Activated T-cell treated with anti-CD3 and anti-CD28 coated beads for 48 hours (primary cell): ENCODE data around the gene MTSS2.

Source experiments
- DNase-seq: peaks from one replicate; pipeline ENCODE4 v3.0.0-alpha.2; 2020; ENCODE audit warnings: low read depth

The MTSS2 gene

DNA sequence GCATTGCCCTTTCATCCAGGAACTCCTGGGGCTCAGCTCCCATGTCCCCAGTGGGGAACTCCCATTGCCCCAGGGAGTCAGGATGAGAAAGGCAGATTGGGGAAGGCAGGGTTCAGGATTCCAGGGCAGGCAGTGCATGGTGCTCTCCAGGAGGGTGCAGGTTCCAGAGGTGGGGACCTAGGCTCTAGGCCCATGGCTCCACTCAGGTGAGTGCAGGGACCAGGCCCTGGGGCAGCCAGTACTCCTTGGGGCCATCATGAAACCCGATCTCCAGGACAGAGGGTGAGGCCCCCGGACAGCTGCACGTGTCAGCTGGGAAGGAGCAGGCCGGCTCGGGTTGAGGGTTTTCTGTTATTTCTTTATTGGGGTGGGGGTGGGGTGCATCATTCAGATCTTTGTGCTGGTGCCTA, 1.3 kb upstream of the MTSS2 start:
- no peak for DNase-seq

- DNase-seq = no peak
Observed at GRCh38 chr16:70686376-70687101, 686 bp upstream of the MTSS2 start.

DNA sequence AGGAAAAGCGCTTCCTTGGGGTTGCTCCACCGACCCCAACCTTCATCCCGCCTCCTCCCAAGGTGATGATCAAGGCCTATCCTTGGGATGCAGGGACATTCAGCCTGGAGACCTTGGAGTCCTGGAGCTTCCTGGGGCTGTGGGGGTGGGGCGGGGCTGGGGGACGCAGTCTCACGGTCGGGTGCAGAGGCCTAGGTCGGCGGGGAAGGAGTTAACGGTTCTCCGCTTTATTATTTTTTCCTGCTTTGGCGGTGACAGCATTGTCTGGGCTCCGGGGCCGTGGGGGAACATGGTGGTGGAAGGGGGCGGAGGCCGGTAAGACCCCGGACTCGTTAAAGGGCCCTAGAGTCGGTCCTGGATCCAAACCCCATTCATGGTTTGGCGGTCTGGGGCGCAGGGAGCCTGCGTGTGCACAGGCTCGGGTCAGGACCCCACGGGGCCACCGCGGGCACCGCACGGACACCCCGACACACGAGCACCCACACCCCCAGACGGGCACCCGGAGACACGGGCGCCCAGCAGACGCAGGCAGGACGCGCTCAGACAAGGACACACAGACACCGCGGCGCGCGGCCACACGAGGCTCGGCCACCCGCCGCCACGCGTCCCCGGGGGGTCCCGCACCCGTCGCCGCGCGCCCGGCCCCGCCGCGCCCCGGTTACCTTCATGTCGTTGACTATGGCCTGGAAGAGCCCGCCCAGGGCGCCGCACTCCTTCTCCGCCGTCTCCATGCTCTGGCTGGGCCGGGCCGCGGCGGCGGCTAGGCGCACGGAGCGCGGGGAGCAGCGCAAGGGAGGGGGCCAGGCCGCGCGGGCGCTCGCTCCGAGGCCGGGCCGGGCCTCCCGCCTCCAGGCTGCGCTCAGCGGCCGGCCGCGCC, 554 bp downstream of the MTSS2 start:
- DNase-seq = no peak

DNA sequence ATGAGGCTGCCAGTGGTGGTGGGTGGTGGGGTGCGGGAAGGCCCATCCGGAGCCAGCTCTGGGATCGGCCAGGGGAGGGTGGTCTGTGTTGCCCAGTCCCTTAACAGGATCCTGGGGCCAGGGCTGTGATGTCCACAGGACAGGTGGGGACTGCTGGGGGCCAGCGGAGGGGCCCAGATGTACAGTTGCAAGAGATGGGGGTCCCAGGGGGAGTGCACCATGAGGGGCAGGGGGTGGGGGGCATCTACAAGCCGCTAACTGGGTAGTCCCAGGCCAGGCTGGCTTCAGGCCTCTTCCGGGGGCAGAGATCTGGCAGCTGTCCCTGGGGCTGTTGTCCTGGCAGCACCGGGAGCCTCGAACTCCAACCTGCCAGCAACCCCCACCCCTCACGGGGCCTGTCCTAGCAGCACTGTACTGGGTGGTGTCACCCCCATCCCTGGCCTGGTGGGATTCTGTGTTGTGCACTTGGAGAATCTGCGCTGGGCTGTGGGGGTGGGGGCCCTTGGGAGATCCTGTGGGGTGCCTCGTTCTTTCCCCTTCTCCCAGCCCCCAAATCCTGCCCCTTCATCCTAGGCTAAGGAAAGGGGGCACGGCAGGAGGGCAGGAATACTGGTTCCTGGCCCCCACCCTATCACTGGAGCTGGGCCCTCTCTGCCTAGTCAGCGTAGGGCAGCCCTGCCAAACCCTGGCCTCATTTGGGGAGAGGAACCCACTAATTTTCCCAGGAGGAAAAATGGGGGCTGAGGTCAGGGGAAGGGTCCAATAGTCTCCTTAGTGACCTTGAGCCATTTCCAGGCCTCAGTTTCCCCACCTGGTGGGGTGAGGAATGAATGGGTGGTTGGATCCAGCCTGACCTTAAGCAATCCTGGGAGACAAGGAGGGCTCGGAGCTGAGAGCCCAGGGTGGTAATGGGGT, 1.4 kb downstream of the MTSS2 start:
- no peak for DNase-seq

DNA sequence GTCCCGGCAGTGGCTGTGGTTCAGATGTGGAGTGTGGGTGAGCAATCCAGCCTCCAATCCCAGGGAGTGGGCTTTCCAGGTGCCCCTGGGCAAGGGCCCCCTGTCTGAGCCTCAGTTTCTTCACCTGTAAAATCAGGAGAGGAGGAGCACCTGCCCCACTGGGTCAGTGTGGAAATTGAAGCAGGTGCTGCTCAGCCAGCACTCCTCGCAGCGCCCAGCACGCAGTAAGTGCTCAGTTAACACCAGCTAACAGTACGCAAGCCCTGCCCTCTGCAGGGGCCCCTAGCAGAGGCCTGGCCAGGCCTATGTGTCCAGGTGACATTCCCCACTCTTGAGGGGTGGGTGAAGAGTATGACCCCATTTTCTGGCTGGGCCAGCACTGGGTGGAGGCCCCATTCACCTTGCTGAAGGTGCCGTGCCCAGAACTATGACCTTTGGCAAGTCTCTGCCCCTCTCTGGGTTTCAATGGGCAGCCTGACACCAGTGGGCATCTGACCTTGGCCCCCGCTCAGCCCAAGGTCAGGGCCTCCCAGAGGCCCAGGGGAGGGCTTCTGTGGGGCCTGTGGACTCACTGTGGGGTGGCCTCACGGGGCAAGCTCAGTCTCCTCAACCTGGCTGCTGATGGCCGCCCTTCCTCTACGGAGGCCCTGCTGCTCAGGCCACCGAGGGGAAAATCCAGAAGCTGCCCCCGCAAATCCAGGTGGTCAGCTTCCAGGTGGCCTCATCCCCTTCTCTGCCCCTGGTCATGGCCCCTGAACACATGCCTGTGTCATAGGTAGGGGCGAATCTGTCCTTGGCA, 2.5 kb downstream of the MTSS2 start:
- no peak for DNase-seq

DNA sequence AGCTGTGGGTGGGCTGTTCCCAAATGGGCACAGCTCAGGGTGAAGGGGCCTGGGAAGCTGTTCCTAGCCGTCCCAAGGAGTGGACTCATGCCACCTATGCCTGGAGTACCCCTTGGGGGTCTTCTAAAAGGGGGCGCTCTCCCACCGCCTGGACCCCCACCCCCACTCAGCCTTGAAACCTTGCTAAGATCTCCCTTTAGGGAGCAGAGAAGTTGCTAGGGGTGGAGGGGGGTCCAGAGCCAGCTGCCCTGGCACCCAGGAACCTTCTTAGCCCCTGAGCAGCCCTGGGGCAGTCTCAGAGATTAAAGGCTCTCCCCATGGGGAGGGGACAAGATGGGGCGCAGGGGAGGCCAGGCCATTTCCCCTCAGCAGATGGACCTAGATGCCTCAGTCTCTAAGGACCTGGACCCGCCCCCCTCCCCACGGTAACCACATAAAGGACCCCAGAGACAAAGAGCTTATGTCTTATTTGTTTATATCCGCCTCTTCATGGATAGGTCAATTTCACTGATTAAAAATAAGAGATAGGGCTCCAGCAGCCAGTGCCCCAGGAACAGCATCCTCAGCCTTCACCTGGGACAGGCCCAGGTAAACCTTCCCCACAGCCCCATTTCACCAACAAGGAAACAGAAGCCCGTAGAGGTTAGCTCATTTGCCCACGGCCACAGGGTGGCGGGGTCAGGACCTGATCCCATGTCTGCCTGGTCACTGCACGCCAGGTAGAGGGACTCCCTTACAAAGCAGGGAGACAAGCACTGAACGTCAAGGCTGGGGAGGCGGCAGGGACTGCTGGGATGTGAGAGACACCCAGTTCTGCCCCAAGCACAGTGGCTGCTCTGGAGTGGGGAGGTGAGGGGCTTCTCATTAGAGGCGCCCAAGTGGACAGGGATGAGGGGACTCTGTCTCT, 3.4 kb downstream of the MTSS2 start:
- DNase-seq = no peak

DNA sequence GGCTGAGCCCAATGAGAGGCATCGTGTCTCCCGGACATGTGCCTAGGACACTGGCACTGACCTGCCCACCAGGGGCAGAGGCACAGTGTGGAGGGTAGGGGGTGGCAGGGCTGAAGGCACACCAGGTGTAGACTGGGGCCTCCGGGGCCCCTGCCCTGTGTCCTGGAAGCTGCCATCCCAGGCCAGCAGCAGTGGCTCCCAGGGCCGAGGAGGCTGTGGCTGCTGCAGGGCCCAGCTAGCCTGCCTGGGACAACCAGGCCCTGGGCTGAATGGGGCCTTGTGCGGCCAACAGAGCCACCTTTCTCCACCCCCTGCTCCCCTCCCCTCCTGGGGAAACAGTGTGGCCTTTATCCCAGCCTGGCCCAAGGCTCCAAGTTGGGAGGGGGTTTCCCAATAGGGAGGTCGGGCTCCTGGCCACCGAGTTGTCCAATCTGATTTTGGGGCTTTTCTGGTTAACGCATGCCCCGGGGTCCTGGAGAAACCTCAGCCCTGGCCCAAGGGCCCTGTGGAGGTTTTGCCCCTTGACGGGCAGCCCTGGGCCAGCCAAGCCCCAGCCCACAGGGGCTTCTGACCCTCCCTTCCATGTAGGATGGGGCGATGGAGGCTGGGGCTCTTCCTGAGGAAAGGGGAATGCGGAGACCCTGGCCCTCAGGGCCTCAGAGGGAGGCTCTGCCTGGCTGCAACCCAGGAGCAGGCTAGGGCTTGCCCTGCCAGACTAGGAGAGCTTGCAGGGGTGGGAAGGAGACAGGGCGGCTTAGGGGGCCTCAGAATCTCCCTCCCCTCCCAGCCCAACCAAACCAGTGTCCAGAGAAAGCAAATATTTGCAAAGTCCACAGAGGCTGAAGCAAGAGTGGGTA, 4.2 kb downstream of the MTSS2 start:
- no peak for DNase-seq

- no peak for DNase-seq
Observed at GRCh38 chr16:70680495-70681381, 5.1 kb downstream of the MTSS2 start.

GRCh38 chr16:70679671-70680494, 6.0 kb downstream of the MTSS2 start:
- DNase-seq = no peak

GRCh38 chr16:70678898-70679670, 6.8 kb downstream of the MTSS2 start:
- no peak for DNase-seq

GRCh38 chr16:70678121-70678897, 7.5 kb downstream of the MTSS2 start:
- DNase-seq = no peak

- DNase-seq = no peak
Observed at GRCh38 chr16:70677499-70678120, 8.2 kb downstream of the MTSS2 start.

- DNase-seq = no peak
Observed at GRCh38 chr16:70676675-70677498, 9.0 kb downstream of the MTSS2 start.

- DNase-seq = no peak
Observed at GRCh38 chr16:70675851-70676513, 9.9 kb downstream of the MTSS2 start.
